HG03457 (cell line): Measurements from ENCODE around the gene STX3.

Source experiments
- ATAC-seq: cut with Tn5 transposase; IDR thresholded peaks from one replicate; pipeline ENCODE4 v1.9.1; 2021; ENCODE audit warnings: moderate number of reproducible peaks; ENCODE audit not compliant: unreplicated experiment

The STX3 gene

DNA sequence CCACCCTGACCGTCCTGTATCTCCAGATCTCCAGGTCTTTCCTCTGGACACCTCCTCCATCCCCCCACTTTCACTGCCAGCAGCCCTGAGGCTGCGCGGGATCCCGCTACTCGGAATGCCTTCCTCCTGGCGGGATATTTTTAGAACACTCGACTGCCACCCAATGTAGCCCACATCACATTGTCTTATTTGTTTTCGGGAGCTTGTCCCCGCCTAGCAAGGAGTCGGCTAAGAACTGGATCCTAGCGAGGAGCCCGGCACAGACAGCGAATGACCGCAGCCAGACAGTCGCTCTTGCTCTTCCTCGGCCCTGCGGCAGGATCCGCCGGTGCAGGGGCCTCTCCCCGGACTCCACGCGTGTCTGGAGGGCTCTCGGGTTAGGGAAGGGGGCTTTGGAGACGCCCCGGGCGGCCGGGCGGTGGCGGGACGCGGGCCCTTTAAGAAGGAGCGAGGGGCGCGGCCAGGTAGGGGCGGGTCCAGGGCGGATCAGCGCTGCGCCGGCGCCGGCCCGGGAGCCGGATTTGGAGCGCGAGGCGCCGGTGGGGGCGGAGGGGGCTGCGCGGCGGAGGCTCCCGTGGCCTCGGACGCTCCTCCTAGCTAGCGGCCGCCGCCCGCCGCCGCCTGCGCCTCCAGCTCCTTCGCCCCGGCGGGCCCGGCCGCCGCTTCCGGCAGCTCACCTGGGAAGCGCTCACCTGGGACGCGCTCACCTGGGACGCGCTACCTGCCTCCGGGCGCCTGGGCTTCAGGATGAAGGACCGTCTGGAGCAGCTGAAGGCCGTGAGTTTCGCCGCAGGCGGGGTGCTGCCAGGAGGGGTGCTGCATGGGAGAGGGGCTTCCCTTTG is at the start of gene STX3:
Gene STX3 (plus strand): TSS at position 518 of the 842 bp plus-strand sequence. CDS start 230 bp downstream, at position 748.
- peak; percentile 53 for ATAC-seq

DNA sequence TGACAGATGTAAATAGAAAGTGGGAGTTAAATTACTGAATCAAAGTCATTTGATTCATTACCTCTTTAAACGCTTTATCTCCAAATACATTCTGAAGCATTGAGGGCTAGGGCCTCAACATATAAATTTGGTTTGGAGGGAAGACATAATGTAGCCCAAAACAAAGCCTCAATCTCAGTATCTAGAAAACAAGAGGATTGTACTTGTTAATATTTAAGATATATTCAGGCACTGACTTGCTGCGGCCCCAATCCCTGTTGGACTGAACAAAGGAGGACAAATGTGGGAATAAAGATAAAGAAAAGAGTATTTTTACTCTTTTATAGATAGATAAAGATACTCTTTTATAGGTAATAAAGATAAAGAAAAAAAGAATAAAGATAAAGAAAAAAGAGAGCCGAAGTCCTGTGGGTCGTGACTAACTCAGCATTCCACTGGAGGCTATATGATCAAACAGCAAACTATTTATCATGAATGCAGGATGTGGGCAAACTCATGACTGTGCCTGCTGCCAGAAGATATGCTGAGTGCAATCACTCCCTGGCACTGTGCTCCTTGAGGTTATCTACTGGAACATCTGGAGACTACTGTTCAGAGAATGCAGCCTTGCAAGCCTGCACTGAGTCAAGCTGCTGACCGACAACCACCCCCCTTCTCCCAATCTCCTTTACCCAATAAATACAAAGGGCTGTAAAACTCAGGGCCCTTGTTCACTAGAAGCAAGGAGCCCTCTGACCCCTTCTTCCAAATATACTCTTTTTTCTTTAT is 48.5 kb upstream of the STX3 start:
- no peak for ATAC-seq

GRCh38 chr11:59707371-59707770 is 47.8 kb upstream of the STX3 start:
- no peak for ATAC-seq

GRCh38 chr11:59708537-59708936 is 46.6 kb upstream of the STX3 start:
- no peak for ATAC-seq

- no peak for ATAC-seq
Observed at GRCh38 chr11:59710136-59710847, 44.9 kb upstream of the STX3 start.

DNA sequence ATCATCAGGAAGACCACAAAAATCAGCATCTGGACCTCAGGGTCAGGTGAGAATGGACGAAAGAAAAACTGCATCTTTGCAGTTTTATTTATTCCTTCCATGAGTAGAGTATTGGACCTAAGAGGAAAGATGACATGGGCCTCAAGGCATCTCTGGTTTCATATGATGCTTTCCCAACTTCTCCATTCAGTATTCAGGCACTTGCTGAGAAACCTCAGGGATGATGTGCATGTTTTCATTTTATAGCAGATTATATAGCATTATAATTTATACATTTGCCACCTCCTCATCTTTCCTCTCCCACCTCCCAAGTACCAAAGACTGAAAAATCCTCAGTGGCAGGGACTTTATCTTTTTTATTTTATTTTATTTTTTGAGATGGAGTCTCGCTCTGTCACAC is 41.4 kb upstream of the STX3 start, which contains the start of gene OR10V1:
Gene OR10V1 (minus strand): TSS at position 101 of the 400 bp plus-strand sequence. CDS start 0 bp downstream, at position 101.
- no peak for ATAC-seq

GRCh38 chr11:59716051-59716450 is 39.1 kb upstream of the STX3 start:
- no peak for ATAC-seq

GRCh38 chr11:59719556-59719955 is 35.6 kb upstream of the STX3 start:
- ATAC-seq = no peak

- ATAC-seq = no peak
Observed at GRCh38 chr11:59724066-59724465, 31.1 kb upstream of the STX3 start.

DNA sequence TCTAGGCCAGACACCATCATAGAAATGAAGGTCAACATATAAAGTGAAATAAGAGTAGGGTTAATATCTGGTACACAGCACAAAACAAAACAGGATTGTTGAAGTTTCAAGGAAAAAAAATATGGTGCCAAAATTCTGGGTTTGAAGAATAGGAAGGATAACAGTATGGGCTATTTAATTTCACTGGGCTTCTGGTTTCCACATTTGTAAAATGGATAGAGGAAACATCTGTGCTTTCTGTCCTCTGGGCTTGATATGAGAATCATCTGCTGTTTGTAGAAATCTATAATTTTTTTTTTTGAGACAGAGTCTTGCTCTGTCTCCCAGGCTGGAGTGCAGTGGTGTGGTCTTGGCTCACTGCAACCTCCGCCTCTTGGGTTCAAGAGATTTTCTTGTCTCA is 27.8 kb upstream of the STX3 start:
- ATAC-seq = no peak

- no peak for ATAC-seq
Observed at GRCh38 chr11:59728154-59728553, 27.0 kb upstream of the STX3 start.

- no peak for ATAC-seq
Observed at GRCh38 chr11:59728913-59729312, 26.3 kb upstream of the STX3 start.

GRCh38 chr11:59729834-59730233 is 25.3 kb upstream of the STX3 start:
- no peak for ATAC-seq

GRCh38 chr11:59730896-59731565 is 24.1 kb upstream of the STX3 start:
- ATAC-seq = no peak

GRCh38 chr11:59746111-59746510 is 9.1 kb upstream of the STX3 start:
- no peak for ATAC-seq

DNA sequence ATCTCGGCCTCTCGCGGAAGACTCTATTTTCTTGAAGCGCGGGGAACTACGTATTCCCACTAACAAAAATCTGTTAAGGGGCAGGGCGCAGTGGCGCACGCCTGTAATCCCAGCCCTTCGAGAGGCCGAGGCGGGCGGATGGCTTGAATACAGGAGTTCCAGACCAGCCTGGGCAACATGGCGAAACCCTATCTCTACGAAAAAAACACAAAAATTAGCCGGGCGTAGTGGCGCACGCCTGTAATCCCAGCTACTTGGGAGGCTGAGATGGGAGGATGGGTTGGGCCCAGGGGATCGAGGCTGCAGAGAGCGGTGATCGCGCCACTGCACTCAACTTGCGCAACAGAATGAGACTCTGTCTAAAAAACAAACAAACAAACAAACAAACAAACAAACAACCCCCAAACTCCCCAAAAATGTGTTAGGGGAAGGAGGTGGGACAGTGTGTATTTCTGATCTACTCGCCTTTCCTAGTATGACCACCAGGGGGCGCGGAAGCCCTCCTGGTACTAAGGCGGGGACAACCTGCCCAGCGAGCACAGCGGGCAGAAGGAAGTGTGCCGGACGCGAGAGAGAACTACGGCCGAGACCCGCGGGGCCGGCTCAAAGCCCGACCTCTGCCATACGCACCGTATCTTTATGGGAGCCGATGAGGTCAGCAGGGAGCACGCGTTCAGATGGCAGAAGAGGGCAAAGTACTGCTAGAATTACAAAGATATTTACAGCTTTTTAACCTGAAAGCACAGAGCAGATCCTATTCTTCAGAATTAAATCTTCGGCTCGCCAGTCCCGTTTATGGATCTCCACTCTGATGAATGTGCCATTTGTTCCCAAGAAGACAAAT is 1.3 kb upstream of the STX3 start:
- ATAC-seq = peak; percentile 52

DNA sequence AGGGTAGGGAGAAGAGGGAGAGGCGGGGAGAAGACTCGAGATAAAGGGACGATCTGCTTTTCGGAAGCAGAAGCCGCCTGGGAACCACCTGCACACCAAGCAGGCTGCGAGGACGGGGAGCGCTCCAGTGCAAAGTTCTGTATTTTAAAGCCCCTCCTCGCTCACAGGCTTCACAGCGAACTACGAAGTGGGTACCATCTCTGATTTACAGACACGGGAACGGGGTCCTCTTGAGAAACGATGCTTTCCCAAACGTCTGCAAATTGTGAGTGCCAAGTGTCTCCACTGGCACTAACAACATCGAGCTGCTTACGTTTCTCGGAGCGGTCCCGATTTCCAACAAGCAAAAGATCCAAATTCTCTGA is 700 bp upstream of the STX3 start:
- ATAC-seq = no peak

DNA sequence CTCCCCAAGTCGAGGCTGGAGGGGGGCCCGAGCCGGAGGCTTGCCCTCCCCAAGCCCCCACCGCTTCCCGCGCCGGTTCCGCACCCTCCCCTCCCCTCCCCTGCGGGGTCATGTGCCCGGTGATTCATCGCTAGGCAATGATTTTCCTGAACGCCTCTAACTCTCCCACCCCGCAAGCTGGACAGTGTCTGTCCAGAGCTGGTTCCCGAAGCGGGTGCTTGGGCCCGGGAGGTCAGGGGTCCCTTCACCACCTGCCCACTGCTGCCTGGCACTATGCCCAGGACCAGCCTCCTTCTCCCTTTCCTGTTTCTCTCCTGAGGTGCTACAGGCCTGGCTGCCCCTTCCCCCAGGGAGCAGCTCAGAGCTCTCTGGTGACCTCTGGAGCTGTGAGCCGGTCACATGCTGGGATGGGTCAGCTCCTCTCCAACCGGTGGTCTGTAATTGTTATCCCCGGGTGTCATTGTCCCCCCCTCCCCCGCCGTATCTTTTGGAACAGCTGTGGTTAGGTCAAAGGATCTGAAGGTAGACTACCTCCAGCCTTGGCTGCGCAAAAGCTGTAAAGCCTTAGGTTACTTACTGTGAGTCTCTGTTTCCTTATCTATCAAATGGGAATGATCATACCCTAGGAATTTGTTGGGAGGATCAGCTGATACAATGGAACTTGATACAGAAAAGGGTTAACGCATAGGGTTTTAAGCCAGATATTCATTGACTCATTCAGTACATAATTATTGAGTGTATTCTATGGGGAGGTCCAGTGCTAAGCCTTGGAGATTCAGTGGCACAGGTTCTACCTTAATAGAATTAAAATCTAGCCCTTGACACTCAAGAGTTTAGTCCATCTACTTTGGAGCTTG is 753 bp downstream of the STX3 start:
- no peak for ATAC-seq

DNA sequence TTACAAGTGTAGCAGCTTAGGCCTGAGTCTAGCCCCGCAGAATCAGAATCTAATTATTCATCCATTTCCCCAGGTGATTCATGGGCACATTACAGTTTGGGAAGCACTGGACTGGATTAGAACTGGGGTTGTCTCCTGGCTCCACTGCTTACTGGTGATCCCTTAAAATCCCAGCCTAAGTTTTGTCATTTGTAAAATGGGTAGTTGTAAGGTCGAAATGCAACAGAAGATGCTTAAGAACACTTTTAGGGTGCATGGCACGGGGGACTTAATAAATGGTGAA is 1.3 kb downstream of the STX3 start:
- ATAC-seq = no peak
